Measurements from ENCODE around the gene TSNAX. TPM values are rescaled to one million over a fixed set of nuclear protein-coding genes. Genes with fewer than 3 reads are reported as not detected.

TSNAX gene
- total and polyA plus RNA-seq, 9 of the 15 experiments (the other 6 are each of a cell fraction or from before 2014, with no cell fraction given) = 33.8 to 102 (median 61.2) TPM

DNA sequence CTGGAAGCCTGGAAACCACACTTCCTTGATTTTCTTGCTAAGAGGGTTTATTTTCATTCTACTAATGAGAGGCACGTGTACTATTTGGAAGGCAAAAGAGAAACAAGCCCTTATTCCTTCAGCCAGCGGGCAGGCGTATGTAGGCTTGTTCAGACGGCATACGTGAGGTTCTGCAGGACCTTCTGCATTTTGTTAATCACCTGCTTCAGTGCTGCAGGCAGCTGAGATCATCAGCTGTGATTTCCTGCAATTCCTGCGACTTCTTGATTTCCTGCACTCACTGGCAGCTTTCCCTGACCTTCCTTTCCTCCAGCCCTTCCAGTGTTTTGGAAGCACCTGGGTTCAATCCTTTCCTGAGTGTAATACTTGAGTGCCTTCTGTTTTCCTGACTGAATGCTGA, 43.4 kb downstream of the TSNAX start (continued):
- TF ChIP-seq SMAD3 (CRISPR knock-in tag; conservative IDR thresholded peaks at IDR 0.05) (no peak), HLTF (IDR thresholded peaks at IDR 0.05) (no peak)
- TF ChIP-seq, protein P1, sequence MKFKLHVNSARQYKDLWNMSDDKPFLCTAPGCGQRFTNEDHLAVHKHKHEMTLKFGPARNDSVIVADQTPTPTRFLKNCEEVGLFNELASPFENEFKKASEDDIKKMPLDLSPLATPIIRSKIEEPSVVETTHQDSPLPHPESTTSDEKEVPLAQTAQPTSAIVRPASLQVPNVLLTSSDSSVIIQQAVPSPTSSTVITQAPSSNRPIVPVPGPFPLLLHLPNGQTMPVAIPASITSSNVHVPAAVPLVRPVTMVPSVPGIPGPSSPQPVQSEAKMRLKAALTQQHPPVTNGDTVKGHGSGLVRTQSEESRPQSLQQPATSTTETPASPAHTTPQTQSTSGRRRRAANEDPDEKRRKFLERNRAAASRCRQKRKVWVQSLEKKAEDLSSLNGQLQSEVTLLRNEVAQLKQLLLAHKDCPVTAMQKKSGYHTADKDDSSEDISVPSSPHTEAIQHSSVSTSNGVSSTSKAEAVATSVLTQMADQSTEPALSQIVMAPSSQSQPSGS (CRISPR knock-in tag; IDR thresholded peaks at IDR 0.05) = no peak

- no peaks in the 10 kb centered on the region for H4K20me1 ChIP-seq (replicated peaks; ENCODE audit: control insufficient read depth, insufficient read depth, low read length)
- H3K27ac ChIP-seq (ENCODE audit: extremely low read depth, low read depth, low read length) = no peak overlapping the region
- H3K9me3 ChIP-seq (replicated peaks; ENCODE audit: control insufficient read depth, insufficient read depth, low read depth, low read length) = no peaks in the 10 kb centered on the region
- BruUV-seq (replicated peaks) = no TSS peak
- peaks cover 0 to 9% of the 10 kb centered on the region in 2 experiments; a peak in 2 of 5 replicates for H3K4me1 ChIP-seq (replicated peaks in 1 of 2; ENCODE audit: control insufficient read depth in 2 of 2, insufficient read depth in 2 of 2, low read length in 2 of 2)
- ATAC-seq (peak; percentile 28; the same call in 2 of the 3 replicates), DNase-seq (ENCODE audit: extremely low read depth in 1 of 4, low spot score in 3 of 4) (peak in 1 of 4 experiments; percentile 16), FAIRE-seq (no peak)
- TF ChIP-seq FOXK2 (conservative IDR thresholded peaks at IDR 0.05 in 1 of 2, IDR thresholded peaks at IDR 0.05 in 1 of 2; ENCODE audit: low read depth in 2 of 2) = peak in 1 of 2 experiments; percentile 44; a peak in 1 of 4 replicates
- 0 out of 2 replicates have a peak, but pooled peaks have one; percentile 11 for TF ChIP-seq SMARCA4 (IDR thresholded peaks at IDR 0.05)
- TF ChIP-seq, protein P2, sequence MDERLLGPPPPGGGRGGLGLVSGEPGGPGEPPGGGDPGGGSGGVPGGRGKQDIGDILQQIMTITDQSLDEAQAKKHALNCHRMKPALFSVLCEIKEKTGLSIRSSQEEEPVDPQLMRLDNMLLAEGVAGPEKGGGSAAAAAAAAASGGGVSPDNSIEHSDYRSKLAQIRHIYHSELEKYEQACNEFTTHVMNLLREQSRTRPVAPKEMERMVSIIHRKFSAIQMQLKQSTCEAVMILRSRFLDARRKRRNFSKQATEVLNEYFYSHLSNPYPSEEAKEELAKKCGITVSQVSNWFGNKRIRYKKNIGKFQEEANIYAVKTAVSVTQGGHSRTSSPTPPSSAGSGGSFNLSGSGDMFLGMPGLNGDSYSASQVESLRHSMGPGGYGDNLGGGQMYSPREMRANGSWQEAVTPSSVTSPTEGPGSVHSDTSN (CRISPR knock-in tag; IDR thresholded peaks at IDR 0.05; ENCODE audit: low read depth) = 0 out of 2 replicates have a peak, but pooled peaks have one; percentile 31
- TF ChIP-seq, protein P2 (tag; conservative IDR thresholded peaks at IDR 0.05; ENCODE audit: low read depth) = peak; percentile 87
- TF ChIP-seq ETV6 (IDR thresholded peaks at IDR 0.05; ENCODE audit: borderline replicate concordance in 1 of 2, low read depth in 2 of 2, low read length in 1 of 2) = no peak
- no peak for TF ChIP-seq ETV6 (CRISPR knock-in tag; IDR thresholded peaks at IDR 0.05; ENCODE audit: borderline replicate concordance)
- peak; percentile 83 for TF ChIP-seq PKNOX1 (IDR thresholded peaks at IDR 0.05)
- TF ChIP-seq C11orf30 (IDR thresholded peaks at IDR 0.05; ENCODE audit: low read depth) = no peak
- TF ChIP-seq ELF4 (CRISPR knock-in tag; IDR thresholded peaks at IDR 0.05) = 0 out of 2 replicates have a peak, but pooled peaks have one; percentile 38
- peak; percentile 89 for TF ChIP-seq MEIS2 (IDR thresholded peaks at IDR 0.05; ENCODE audit: partially characterized antibody)
- in situ Hi-C loops (cut with MboI) = no loop called here
- no peak overlapping the region for H3K4me3 ChIP-seq
- WGBS (ENCODE audit: insufficient coverage, low coverage, missing lambda C conversion rate) = 11% methylated on average over 2 of the region's 2 CpGs
- ChIA-PET CTCF (ENCODE audit: low intra/inter-chr PET ratio) (no interaction called here), POLR2A (interaction anchor here (0.8 to 2.2 kb wide), 4 partner anchors 9 to 238 kb away, joined by 3 to 7 read pairs (median 4); partner anchors contain the start of genes EXOC8 and SPRTN)
- H3K27me3 ChIP-seq (ENCODE audit: control insufficient read depth in 2 of 2, insufficient read depth in 2 of 2, low read length in 2 of 2) = no peaks in the 10 kb centered on the region
- no peaks in the 10 kb centered on the region for H3K36me3 ChIP-seq (ENCODE audit: control insufficient read depth, insufficient read depth, low read length)
- no peaks in the 10 kb centered on the region for H3K9me1 ChIP-seq (ENCODE audit: control insufficient read depth, insufficient read depth, low read length)
- no peak overlapping the region for H3K9ac ChIP-seq (ENCODE audit: insufficient read depth in 1 of 2, low read depth in 2 of 2, low read length in 2 of 2)
- no peak overlapping the region for H2AFZ ChIP-seq (ENCODE audit: low read depth, low read length)
- intact Hi-C loops (cut with micrococcal nuclease) = no loop called here
- no peaks in the 10 kb centered on the region for H3K79me2 ChIP-seq (ENCODE audit: control insufficient read depth, insufficient read depth, low read length)
- peak overlapping the region; percentile 9; the same call in 1 of the 2 replicates for H3K4me2 ChIP-seq (ENCODE audit: insufficient read depth, low read length)
Observed at GRCh38 chr1:231575472-231575871, 47.0 kb downstream of the TSNAX start.
